Duodenal mucosa (tissue), 2 donors: ENCODE results near the gene NECTIN1.

Experiments used
- H3K27ac ChIP-seq: one replicate; pipeline ENCODE4 v1.7.0; 2013; ENCODE audit warnings: low read depth, low read length
- H3K27me3 ChIP-seq, 2 donors: one replicate each; pipeline ENCODE4 v1.7.0; 2013; ENCODE audit warnings: low read length in 2 of 2, control low read depth in 1 of 2; ENCODE audit not compliant: insufficient read depth in 2 of 2, control insufficient read depth in 1 of 2
- H3K36me3 ChIP-seq, 2 donors: one replicate each; pipeline ENCODE4 v1.7.0; 2013; ENCODE audit warnings: low read length in 2 of 2, control low read depth in 1 of 2; ENCODE audit not compliant: insufficient read depth in 2 of 2, control insufficient read depth in 1 of 2
- H3K4me1 ChIP-seq, 2 donors: one replicate each; pipeline ENCODE4 v1.7.0; 2013; ENCODE audit warnings: low read length in 2 of 2, control low read depth in 1 of 2; ENCODE audit not compliant: insufficient read depth in 2 of 2, control insufficient read depth in 1 of 2
- H3K4me3 ChIP-seq, 2 donors: one replicate each; pipeline ENCODE4 v1.7.0; 2013; ENCODE audit warnings: low read length in 2 of 2, low read depth in 1 of 2
- H3K9ac ChIP-seq, 2 donors: one replicate each; pipeline ENCODE4 v1.7.0; 2013; ENCODE audit warnings: low read length in 2 of 2, low read depth in 1 of 2
- H3K9me3 ChIP-seq, 2 donors: one replicate each; pipeline ENCODE4 v1.7.0; 2013; ENCODE audit warnings: low read length in 2 of 2, control low read depth in 1 of 2; ENCODE audit not compliant: control insufficient read depth in 1 of 2

Gene NECTIN1

DNA sequence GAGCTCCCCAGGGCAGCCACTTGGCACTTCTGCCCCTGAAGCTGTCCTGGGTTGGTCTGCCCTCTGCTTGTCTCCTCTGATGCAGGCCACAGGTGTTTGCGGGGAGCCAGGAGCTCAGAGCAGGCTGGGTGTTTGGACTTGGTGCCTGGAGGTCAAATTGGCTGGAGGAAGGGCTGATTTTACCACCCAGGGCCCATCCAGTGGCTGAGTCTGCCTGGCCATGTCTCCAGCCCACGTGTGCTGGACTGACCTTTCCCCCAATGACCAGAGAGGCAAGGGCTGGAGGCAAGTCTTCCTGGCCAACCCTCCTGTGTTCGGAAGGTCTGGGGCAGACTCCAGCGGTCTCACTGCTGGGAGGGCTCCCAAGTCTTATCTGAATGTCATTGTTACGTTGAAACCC lies 84.0 kb downstream of the NECTIN1 start:
- Histone ChIP-seq H3K4me1 (no peaks in the 10 kb centered on the region), H3K36me3 (no peaks in the 10 kb centered on the region), H3K27me3 (peaks cover 0 to 3% of the 10 kb centered on the region in 2 donors), H3K27ac (no peak overlapping the region), H3K9me3 (no peaks in the 10 kb centered on the region), H3K9ac (no peak overlapping the region), H3K4me3 (no peak overlapping the region)

DNA sequence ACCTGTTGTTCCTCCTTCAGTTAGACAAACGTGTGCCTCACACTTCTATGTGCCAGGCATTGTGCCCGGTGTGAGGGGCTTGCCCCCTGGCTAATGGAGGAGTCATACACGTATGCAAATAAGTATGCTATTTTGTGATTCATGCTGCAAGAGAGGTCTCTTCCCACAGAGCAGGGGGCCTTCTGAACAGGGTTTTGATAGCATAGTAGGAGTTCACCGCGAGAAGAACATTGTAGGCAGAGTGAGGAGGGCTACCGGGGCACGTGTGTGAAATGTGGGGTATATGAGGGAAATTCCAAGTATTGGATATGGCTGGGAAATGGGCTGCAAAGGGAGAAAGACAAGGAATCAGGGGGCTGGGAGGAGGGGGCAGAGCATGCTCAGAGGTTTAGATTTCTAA lies 84.5 kb downstream of the NECTIN1 start:
- Histone ChIP-seq H3K4me1 (no peaks in the 10 kb centered on the region), H3K4me3 (no peak overlapping the region), H3K27me3 (peaks cover 0 to 3% of the 10 kb centered on the region in 2 donors), H3K36me3 (no peaks in the 10 kb centered on the region), H3K9ac (no peak overlapping the region), H3K9me3 (no peaks in the 10 kb centered on the region), H3K27ac (no peak overlapping the region)

DNA sequence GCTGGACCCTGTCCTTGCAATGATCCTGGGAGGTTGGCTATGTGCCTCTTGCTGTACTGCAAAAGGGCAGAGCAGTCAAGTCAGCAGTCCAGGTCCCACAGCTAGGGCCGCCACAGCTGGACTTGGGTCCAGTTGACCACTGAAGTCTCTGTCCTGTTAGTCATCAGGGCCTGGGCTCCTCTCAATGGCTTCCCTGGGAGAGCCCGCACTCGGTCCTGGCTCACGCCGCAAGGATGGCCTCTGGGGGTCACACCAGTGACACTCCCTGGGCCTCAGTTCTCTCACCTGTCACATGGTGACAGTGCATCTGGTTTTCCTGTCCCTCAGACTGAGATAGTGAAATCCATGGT lies 85.1 kb downstream of the NECTIN1 start:
- no peaks in the 10 kb centered on the region for H3K9me3 ChIP-seq
- H3K4me1 ChIP-seq: no peaks in the 10 kb centered on the region

DNA sequence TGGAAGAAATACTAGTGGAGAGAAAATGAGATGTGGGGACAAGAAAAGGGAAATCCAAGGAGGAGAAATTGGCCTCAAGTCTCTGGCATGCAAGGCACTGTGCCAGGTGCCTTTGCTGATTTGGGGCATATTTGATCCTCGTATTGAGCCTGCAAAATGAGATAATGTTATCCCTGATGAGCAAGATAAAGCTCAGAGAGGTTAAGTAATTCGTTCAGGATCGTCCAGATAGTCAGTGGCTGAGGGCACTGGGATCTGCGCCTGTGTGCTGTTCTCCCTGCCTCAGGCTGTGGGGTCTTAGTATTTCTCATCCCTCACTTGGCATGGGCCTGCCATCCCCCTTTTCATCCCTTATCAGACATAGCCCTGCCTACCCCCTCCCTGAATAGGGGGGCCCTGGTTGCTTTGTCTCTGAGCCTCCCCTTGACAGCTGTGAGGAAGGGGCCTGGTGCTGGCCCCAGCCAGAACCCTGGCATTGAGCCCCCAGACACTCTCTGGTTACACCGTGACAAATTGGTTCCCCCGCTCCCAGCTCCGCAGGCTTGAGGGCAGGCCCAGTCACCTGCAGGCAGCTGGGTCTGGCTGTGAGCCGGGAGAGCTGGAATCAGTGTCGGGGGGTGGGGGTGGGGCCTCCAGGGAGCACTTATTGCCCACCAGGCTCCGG lies 85.7 kb downstream of the NECTIN1 start:
- Histone ChIP-seq H3K27me3 (peaks cover 0 to 5% of the 10 kb centered on the region in 2 donors), H3K4me3 (no peak overlapping the region), H3K4me1 (no peaks in the 10 kb centered on the region), H3K36me3 (no peaks in the 10 kb centered on the region), H3K9ac (no peak overlapping the region), H3K9me3 (no peaks in the 10 kb centered on the region), H3K27ac (no peak overlapping the region)

More for the DNA sequence above, 85.1 kb downstream of the NECTIN1 start:
- H3K27ac ChIP-seq: no peak overlapping the region
- H3K36me3 ChIP-seq: no peaks in the 10 kb centered on the region
- peaks cover 0 to 4% of the 10 kb centered on the region in 2 donors for H3K27me3 ChIP-seq
- no peak overlapping the region for H3K9ac ChIP-seq
- no peak overlapping the region for H3K4me3 ChIP-seq

DNA sequence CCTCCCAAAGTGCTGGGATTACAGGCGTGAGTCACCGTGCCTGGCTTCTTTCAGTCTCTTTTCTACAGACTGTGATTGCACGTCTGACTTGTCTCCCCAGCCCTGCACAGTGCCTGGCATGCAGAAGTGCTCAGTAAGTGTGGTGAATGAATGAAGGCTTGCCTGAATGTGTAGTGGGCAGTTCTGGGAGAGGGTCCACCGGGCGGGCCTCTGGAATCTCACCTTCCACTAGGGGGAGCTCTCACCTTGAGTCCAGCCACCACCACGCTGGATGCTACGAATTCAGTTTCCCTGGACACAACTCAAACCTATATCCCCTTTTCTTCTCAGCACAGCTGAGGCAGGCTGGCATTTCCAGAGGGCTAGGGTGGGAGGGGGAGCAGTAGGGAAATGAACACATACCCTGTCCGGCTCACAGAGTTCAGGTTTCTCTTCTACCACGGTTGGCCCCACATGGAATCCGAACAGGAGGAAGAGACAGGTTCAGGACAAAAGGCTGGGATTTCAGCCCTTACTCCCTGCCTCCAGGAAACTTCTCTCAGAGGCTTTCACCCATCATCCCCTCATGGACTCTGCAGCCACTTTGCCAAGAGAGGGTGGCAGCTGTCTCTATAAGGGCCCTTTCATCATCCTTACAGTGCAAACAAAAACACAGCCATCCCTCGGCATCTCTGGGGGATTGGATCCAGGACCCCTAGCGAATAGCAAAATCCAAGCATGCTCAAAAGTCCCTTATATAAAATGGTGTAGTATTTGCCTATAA lies 86.8 kb downstream of the NECTIN1 start:
- Histone ChIP-seq H3K36me3 (no peaks in the 10 kb centered on the region), H3K4me3 (no peak overlapping the region), H3K4me1 (no peaks in the 10 kb centered on the region), H3K27me3 (peaks cover 0 to 5% of the 10 kb centered on the region in 2 donors), H3K9me3 (no peaks in the 10 kb centered on the region), H3K27ac (no peak overlapping the region), H3K9ac (no peak overlapping the region)

DNA sequence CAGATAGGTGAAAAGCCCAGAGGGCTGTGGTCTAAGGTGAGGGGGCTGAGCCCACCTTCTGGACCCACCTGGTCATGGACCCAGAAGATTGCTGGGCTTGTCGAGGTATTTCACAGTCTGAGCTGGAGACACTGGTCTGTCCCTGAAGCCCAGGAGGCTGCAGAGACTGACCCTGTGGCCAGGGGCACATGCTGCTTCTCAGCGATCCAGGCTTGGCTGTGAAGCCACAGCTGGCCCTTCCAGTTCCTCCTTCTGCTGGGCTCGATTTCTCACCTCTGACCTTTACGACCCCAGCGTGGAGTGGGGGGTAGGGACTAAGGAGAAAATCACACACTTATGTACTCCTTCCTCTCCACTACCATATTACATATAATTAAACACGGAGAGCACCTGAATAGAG lies 88.5 kb downstream of the NECTIN1 start:
- Histone ChIP-seq H3K4me3 (no peak overlapping the region), H3K4me1 (no peaks in the 10 kb centered on the region), H3K9me3 (no peaks in the 10 kb centered on the region), H3K9ac (no peak overlapping the region), H3K27ac (no peak overlapping the region), H3K36me3 (no peaks in the 10 kb centered on the region), H3K27me3 (peaks cover 0 to 5% of the 10 kb centered on the region in 2 donors)

DNA sequence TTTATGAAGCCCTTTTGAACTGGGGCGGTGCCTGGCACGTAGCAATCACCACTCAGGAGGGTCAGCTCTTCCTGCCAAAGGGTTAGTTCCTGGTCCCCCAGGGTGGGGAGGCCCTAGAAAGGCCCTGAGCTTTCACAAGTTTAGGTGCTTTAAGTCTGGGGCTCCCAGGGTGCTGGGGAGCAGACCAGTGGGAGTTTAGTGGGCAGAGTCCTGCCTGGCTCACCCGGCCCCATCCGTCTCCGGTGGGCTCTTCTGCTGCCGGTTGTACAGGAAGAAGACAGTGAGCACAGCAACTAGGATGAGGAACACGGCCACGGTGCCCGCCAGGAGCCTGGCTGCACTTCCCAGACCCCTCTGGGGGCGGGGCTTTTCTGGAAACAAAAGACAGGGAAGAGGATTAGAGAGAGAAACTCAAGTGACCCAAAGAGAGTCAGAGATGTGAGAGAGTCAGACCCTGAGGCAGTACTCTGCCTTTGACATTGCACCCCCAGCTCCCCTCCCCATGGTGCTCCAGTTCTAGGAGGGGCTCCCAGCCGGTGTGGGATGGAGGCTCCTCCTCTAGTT lies 89.3 kb downstream of the NECTIN1 start:
- H3K36me3 ChIP-seq: no peaks in the 10 kb centered on the region
- no peaks in the 10 kb centered on the region for H3K4me1 ChIP-seq
- no peaks in the 10 kb centered on the region for H3K9me3 ChIP-seq
- H3K27ac ChIP-seq: no peak overlapping the region
- no peak overlapping the region for H3K9ac ChIP-seq
- H3K4me3 ChIP-seq: no peak overlapping the region
- peaks cover 0 to 5% of the 10 kb centered on the region in 2 donors for H3K27me3 ChIP-seq

DNA sequence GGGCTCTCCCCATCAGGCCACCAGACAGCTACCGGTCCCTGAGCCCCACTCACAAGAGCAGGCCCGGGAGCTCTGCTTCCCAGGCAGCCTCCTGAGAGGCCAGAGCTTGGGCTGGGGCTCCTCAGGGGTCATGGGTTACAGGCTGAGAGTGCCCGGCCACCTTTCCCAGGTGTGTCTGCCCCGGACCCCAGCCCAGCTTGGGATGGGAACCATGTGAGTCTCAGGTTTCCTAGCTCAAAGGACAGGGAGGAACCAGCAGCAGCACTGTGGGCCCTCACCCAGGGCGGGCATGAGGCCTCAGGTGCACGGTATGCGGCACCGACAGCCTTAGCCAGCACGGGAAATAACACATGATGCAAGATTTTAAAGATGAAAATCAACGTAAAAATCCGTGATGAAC lies 90.1 kb downstream of the NECTIN1 start:
- H3K4me1 ChIP-seq: no peaks in the 10 kb centered on the region

DNA sequence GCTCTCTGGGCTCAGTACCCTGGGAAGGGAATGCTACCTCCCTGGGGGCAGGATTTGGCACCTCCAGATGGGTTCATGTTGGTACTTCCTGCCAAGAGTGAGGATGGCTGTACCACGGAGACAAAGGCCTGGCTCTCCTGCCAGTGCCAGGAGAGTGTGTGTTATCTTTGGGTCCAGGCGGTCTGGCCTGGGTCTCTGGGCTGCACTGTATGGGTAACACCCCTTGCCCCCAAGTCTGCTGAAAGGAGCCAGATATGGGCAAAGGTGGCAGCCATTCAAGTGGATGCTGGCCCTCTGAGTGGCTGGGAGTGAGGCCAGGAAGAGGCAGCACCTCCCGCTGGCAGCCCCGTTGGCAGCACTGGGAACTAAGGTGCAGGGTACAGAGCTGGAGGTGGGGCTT lies 91.5 kb downstream of the NECTIN1 start:
- Histone ChIP-seq H3K36me3 (no peaks in the 10 kb centered on the region), H3K27me3 (peaks cover 0 to 2% of the 10 kb centered on the region in 2 donors), H3K4me3 (no peak overlapping the region), H3K27ac (no peak overlapping the region), H3K9me3 (no peaks in the 10 kb centered on the region), H3K4me1 (no peaks in the 10 kb centered on the region), H3K9ac (no peak overlapping the region)

More for the DNA sequence above, 90.1 kb downstream of the NECTIN1 start:
- Histone ChIP-seq H3K4me3 (no peak overlapping the region), H3K27me3 (peaks cover 0 to 5% of the 10 kb centered on the region in 2 donors), H3K36me3 (no peaks in the 10 kb centered on the region), H3K9ac (no peak overlapping the region), H3K9me3 (no peaks in the 10 kb centered on the region), H3K27ac (no peak overlapping the region)

DNA sequence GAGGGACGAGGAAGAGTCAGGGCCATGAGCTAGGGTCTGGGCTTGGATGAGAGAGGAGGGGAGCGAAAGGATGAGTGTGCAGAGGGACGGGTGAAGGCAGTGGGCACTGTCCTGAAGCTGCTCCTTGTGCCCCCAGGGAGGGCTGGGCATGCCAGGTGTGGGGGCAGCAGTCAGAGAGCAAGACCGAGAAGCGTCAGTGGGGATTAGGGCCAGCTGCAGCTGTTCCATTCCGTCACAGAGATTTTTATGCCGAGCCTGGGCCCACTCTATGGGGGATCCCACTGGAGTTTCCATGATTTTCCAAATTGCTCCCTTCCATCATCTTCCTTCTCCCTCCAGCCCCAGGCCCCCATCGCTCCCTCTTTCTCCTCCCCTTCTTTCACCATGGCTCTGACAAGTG lies 93.2 kb downstream of the NECTIN1 start:
- Histone ChIP-seq H3K27ac (no peak overlapping the region), H3K27me3 (peaks cover 0 to 2% of the 10 kb centered on the region in 2 donors), H3K9ac (no peak overlapping the region), H3K4me3 (no peak overlapping the region), H3K36me3 (no peaks in the 10 kb centered on the region), H3K4me1 (no peaks in the 10 kb centered on the region), H3K9me3 (no peaks in the 10 kb centered on the region)
